ENCODE data around the gene FBXL20. TPM values are rescaled to one million over a fixed set of nuclear protein-coding genes. Genes with fewer than 3 reads are reported as not detected.
A peak's percentile ranks its signal among the peaks of the same experiment; 100 is the strongest.

The FBXL20 gene
- total and polyA plus RNA-seq, 11 donors, result 3.1 to 21.9 (median 12.2) TPM

DNA sequence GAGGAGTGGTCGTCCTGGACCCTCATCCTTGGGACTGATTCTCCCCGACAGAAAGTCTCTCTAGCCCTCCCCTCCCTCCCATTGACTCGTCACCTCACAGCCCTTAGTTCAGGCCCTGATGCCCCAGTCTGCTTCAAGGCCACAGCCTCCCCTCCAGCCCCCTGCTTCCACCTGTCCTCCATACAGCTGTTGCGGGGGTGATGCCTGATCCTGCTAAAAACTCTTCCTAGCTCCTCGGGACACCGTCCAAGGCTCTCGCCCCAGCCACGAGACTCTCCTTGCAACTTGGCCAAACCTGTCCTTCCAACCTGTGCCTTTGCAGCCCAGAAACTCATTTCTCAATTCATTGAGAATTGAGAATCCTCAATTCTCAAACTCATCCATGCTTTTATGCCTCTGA is 182.5 kb downstream of the FBXL20 start:
- intact Hi-C loops (cut with DNase I), result no loop called here
- no peak overlapping the region for H3K4me3 ChIP-seq
- peaks cover 0 to 7% (median 0%) of the 10 kb centered on the region in 12 donors for H3K4me1 ChIP-seq
- H3K36me3 ChIP-seq, result no peaks in the 10 kb centered on the region
- H3K27ac ChIP-seq, result no peak overlapping the region
- 69 to 77% (median 72%) methylated on average over 8 of the region's 8 CpGs for WGBS, 4 donors
- DNase-seq (no peak), ATAC-seq (no peak)
- no peaks in the 10 kb centered on the region for H3K9me3 ChIP-seq
- TF ChIP-seq POLR2A (IDR thresholded peaks at IDR 0.05) (no peak), CTCF (IDR thresholded peaks at IDR 0.05) (no peak)
- peaks cover 0 to 11% (median 0%) of the 10 kb centered on the region in 9 donors for H3K27me3 ChIP-seq

GRCh38 chr17:39217734-39218369 is 183.6 kb downstream of the FBXL20 start:
- no peak for ATAC-seq
- H3K36me3 ChIP-seq, result no peaks in the 10 kb centered on the region
- WGBS, 4 donors, result 25 to 40% (median 30%) methylated on average over 22 to 24 of the region's 24 CpGs

GRCh38 chr17:39213852-39214251 is 187.6 kb downstream of the FBXL20 start:
- Histone ChIP-seq H3K4me3 (no peak overlapping the region), H3K4me1 (peaks cover 3 to 21% (median 12%) of the 10 kb centered on the region in 12 donors), H3K27ac (no peak overlapping the region), H3K36me3 (no peaks in the 10 kb centered on the region), H3K9me3 (no peaks in the 10 kb centered on the region), H3K27me3 (peaks cover 0 to 15% (median 0%) of the 10 kb centered on the region in 9 donors)
- TF ChIP-seq CTCF (IDR thresholded peaks at IDR 0.05) (no peak), POLR2A (IDR thresholded peaks at IDR 0.05) (no peak)
- intact Hi-C loops (cut with DNase I), result no loop called here
- 65 to 83% (median 76%) methylated on average over 6 to 9 of the region's 9 CpGs for WGBS, 4 donors
- ATAC-seq (no peak), DNase-seq (no peak)

More at GRCh38 chr17:39217734-39218369, 183.6 kb downstream of the FBXL20 start:
- Histone ChIP-seq H3K4me3 (no peak overlapping the region), H3K27ac (no peak overlapping the region), H3K4me1 (peaks cover 0 to 8% (median 0%) of the 10 kb centered on the region in 12 donors), H3K9me3 (no peaks in the 10 kb centered on the region), H3K27me3 (peaks cover 0 to 5% (median 0%) of the 10 kb centered on the region in 9 donors)
- intact Hi-C loops (cut with DNase I), result no loop called here
- DNase-seq, result no peak
- TF ChIP-seq CTCF (IDR thresholded peaks at IDR 0.05) (no peak), POLR2A (IDR thresholded peaks at IDR 0.05) (no peak)

GRCh38 chr17:39212841-39213480 is 188.5 kb downstream of the FBXL20 start:
- Histone ChIP-seq H3K4me3 (no peak overlapping the region), H3K27me3 (peaks cover 0 to 12% (median 0%) of the 10 kb centered on the region in 9 donors), H3K36me3 (no peaks in the 10 kb centered on the region), H3K4me1 (peaks cover 3 to 23% (median 12%) of the 10 kb centered on the region in 12 donors), H3K9me3 (no peaks in the 10 kb centered on the region), H3K27ac (no peak overlapping the region)
- 54 to 67% (median 57%) methylated on average over 15 to 16 of the region's 16 CpGs for WGBS, 4 donors
- ATAC-seq (peak in 3 of 4 donors; percentile 7 to 26 (median 19)), DNase-seq (no peak)
- no peak for TF ChIP-seq CTCF (IDR thresholded peaks at IDR 0.05)
- TF ChIP-seq POLR2A (IDR thresholded peaks at IDR 0.05), result no peak
- intact Hi-C loops (cut with DNase I), result no loop called here
